GM23248 (cell line): ENCODE results near the gene BRD2. TPM values are rescaled to one million over a fixed set of nuclear protein-coding genes. Genes with fewer than 3 reads are reported as not detected.

Source experiments
- DNase-seq: peaks from one replicate; pipeline ENCODE4 v3.0.0-alpha.2; 2015
- H2AFZ ChIP-seq: fragments of 200-600 bp; sonication (generic); 2 replicates; pipeline ENCODE4 v1.6.1; 2016; ENCODE audit warnings: antibody characterized with exemption
- H3F3A ChIP-seq: fragments of 200-600 bp; sonication (generic); 2 replicates; pipeline ENCODE4 v1.6.1; 2016; ENCODE audit warnings: mild to moderate bottlenecking, antibody characterized with exemption, mixed run types; ENCODE audit not compliant: insufficient read depth
- H3K27ac ChIP-seq: fragments of 200-600 bp; sonication (generic); 2 replicates; pipeline ENCODE4 v1.5.1; 2016; ENCODE audit warnings: mild to moderate bottlenecking
- H3K27me3 ChIP-seq: fragments of 200-600 bp; sonication (generic); replicated peaks from 2 replicates; pipeline ENCODE4 v1.6.1; 2016; ENCODE audit warnings: mild to moderate bottlenecking; ENCODE audit not compliant: insufficient read depth
- H3K36me3 ChIP-seq: fragments of 200-600 bp; sonication (generic); 2 replicates; pipeline ENCODE4 v1.6.1; 2016; ENCODE audit warnings: low read depth, mild to moderate bottlenecking
- H3K4me1 ChIP-seq: fragments of 200-600 bp; sonication (generic); 2 replicates; pipeline ENCODE4 v1.6.1; 2016; ENCODE audit warnings: mild to moderate bottlenecking; ENCODE audit not compliant: insufficient read depth
- H3K4me2 ChIP-seq: fragments of 200-600 bp; sonication (generic); one replicate; pipeline ENCODE4 v1.6.1; 2016; ENCODE audit warnings: mild to moderate bottlenecking; ENCODE audit not compliant: unreplicated experiment
- H3K4me3 ChIP-seq: fragments of 200-600 bp; sonication (generic); 2 replicates; pipeline ENCODE4 v1.5.1; 2016; ENCODE audit warnings: mild to moderate bottlenecking
- H3K79me2 ChIP-seq: fragments of 200-600 bp; sonication (generic); 2 replicates; pipeline ENCODE4 v1.6.1; 2016; ENCODE audit warnings: mild to moderate bottlenecking; ENCODE audit not compliant: insufficient read depth
- H3K9ac ChIP-seq: fragments of 200-600 bp; sonication (generic); 2 replicates; pipeline ENCODE4 v1.6.1; 2016; ENCODE audit warnings: mild to moderate bottlenecking
- H3K9me2 ChIP-seq: fragments of 200-600 bp; sonication (generic); 2 replicates; pipeline ENCODE4 v1.6.1; 2016; ENCODE audit warnings: mixed run types, mild to moderate bottlenecking, moderate library complexity; ENCODE audit not compliant: insufficient read depth
- H3K9me3 ChIP-seq: fragments of 200-600 bp; sonication (generic); one replicate; pipeline ENCODE4 v1.6.1; 2017; ENCODE audit warnings: low read depth
- H4K20me1 ChIP-seq: fragments of 200-600 bp; sonication (generic); 2 replicates; pipeline ENCODE4 v1.6.0; 2016; ENCODE audit not compliant: insufficient read depth
- EZH2 ChIP-seq: fragments of 200-600 bp; sonication (generic); IDR thresholded peaks from 2 replicates; pipeline ENCODE4 v1.6.1; 2018; ENCODE audit warnings: antibody characterized with exemption, mild to moderate bottlenecking; ENCODE audit not compliant: insufficient read depth, poor library complexity, severe bottlenecking
- EZH2phosphoT487 ChIP-seq: fragments of 200-600 bp; sonication (generic); IDR thresholded peaks from 2 replicates; pipeline ENCODE4 v1.6.1; 2018; ENCODE audit warnings: antibody characterized with exemption, moderate library complexity, mild to moderate bottlenecking, low read depth; ENCODE audit not compliant: insufficient read depth
- WGBS, 2 experiments: methylation state at CpG; one replicate each; pipeline ENCODE4 v1.1.6; 2015 to 2017; ENCODE audit warnings: low lambda C conversion rate in 2 of 2, low coverage in 1 of 2; ENCODE audit errors: missing lambda C conversion rate in 2 of 2; 5-methylcytosine and 5-hydroxymethylcytosine counted together
- in situ Hi-C: fragments of 300-500 bp; cut with MboI; formaldehyde crosslinking; loops from 2 replicates; pipeline ENCODE4 v1.15.0; 2020
- polyA plus RNA-seq: library from polyadenylated mRNA; unstranded; fragments of >200 nt; fragmentation: Nextera tagmentation; extraction: Ambion mirVana; gene quantifications from 2 replicates; pipeline ENCODE4 v1.2.1, GENCODE V29; 2016
- total RNA-seq: library from RNA; depleted of rRNA; stranded (reverse); fragments of >200 nt; shearing (Covaris generic); gene quantifications from 2 replicates; pipeline ENCODE4 v1.2.3, GENCODE V29; 2014

Gene BRD2
- total and polyA plus RNA-seq, 2 experiments from 2014 or later, result 85.4 to 105 TPM

- peaks cover 62% of the 10 kb centered on the region for H3F3A ChIP-seq
Observed at GRCh38 chr6:32973144-32974015, 5.0 kb downstream of the BRD2 start.

GRCh38 chr6:32974016-32974333 lies 5.6 kb downstream of the BRD2 start:
- 0 to 1% methylated on average over 4 of the region's 4 CpGs for WGBS, 2 experiments
- in situ Hi-C loops, result no loop called here

More at GRCh38 chr6:32973144-32974015, 5.0 kb downstream of the BRD2 start:
- H3K27me3 ChIP-seq, result no peaks in the 10 kb centered on the region
- in situ Hi-C loops, result no loop called here
- H3K9me3 ChIP-seq, result no peaks in the 10 kb centered on the region
- peak overlapping the region; percentile 67 for H3K27ac ChIP-seq
- peak overlapping the region; percentile 92 for H3K4me3 ChIP-seq
- peaks cover 46% of the 10 kb centered on the region for H4K20me1 ChIP-seq
- peaks cover 10% of the 10 kb centered on the region for H3K4me1 ChIP-seq
- peaks cover 59% of the 10 kb centered on the region for H3K36me3 ChIP-seq
- peak overlapping the region; percentile 92 for H3K9ac ChIP-seq
- peaks cover 63% of the 10 kb centered on the region for H3K79me2 ChIP-seq
- H3K4me2 ChIP-seq, result peak overlapping the region; percentile 87
- H3K9me2 ChIP-seq, result no peaks in the 10 kb centered on the region
- no peak overlapping the region for H2AFZ ChIP-seq
- 0 to 2% methylated on average over 23 of the region's 23 CpGs for WGBS, 2 experiments
- no peak for TF ChIP-seq EZH2
- TF ChIP-seq EZH2phosphoT487, result no peak
- DNase-seq, result peak; percentile 75

GRCh38 chr6:32974541-32975308 lies 6.3 kb downstream of the BRD2 start:
- 0 out of 2 replicates have a peak overlapping the region, but pooled peaks have one; percentile 67 for H3K27ac ChIP-seq
- no peak overlapping the region for H2AFZ ChIP-seq
- H3K4me3 ChIP-seq, result peak overlapping the region; percentile 92
- H3K4me2 ChIP-seq, result peak overlapping the region; percentile 87
- 1% methylated on average over 14 of the region's 14 CpGs for WGBS, 2 experiments
- peaks cover 77% of the 10 kb centered on the region for H3K79me2 ChIP-seq
- H3K9me2 ChIP-seq, result no peaks in the 10 kb centered on the region
- peaks cover 73% of the 10 kb centered on the region for H3K36me3 ChIP-seq
- peaks cover 10% of the 10 kb centered on the region for H3K4me1 ChIP-seq
- in situ Hi-C loops, result no loop called here
- peaks cover 54% of the 10 kb centered on the region for H4K20me1 ChIP-seq
- peak; percentile 39 for DNase-seq
- peaks cover 75% of the 10 kb centered on the region for H3F3A ChIP-seq
- no peak for TF ChIP-seq EZH2
- no peak for TF ChIP-seq EZH2phosphoT487
- no peaks in the 10 kb centered on the region for H3K27me3 ChIP-seq
- peak overlapping the region; percentile 92 for H3K9ac ChIP-seq
- no peaks in the 10 kb centered on the region for H3K9me3 ChIP-seq

More at GRCh38 chr6:32974016-32974333, 5.6 kb downstream of the BRD2 start:
- H3K9me3 ChIP-seq, result no peaks in the 10 kb centered on the region
- H3K27me3 ChIP-seq, result no peaks in the 10 kb centered on the region
- H3K9ac ChIP-seq, result peak overlapping the region; percentile 92
- peaks cover 68% of the 10 kb centered on the region for H3F3A ChIP-seq
- TF ChIP-seq EZH2phosphoT487, result no peak
- TF ChIP-seq EZH2, result no peak
- H3K36me3 ChIP-seq, result peaks cover 65% of the 10 kb centered on the region
- H3K4me2 ChIP-seq, result peak overlapping the region; percentile 87
- H3K27ac ChIP-seq, result peak overlapping the region; percentile 67
- peaks cover 10% of the 10 kb centered on the region for H3K4me1 ChIP-seq
- no peaks in the 10 kb centered on the region for H3K9me2 ChIP-seq
- peaks cover 69% of the 10 kb centered on the region for H3K79me2 ChIP-seq
- H4K20me1 ChIP-seq, result peaks cover 51% of the 10 kb centered on the region
- H2AFZ ChIP-seq, result no peak overlapping the region
- peak; percentile 79 for DNase-seq
- peak overlapping the region; percentile 92 for H3K4me3 ChIP-seq

- H3K27me3 ChIP-seq, result no peaks in the 10 kb centered on the region
- no peaks in the 10 kb centered on the region for H3K9me3 ChIP-seq
- no peak for TF ChIP-seq EZH2phosphoT487
- TF ChIP-seq EZH2, result no peak
- H3K36me3 ChIP-seq, result peaks cover 84% of the 10 kb centered on the region
- H3K27ac ChIP-seq, result peak overlapping the region; percentile 10; the same call in 1 of the 2 replicates
- WGBS, 2 experiments, result 49 to 56% methylated on average over 2 of the region's 2 CpGs
- peaks cover 10% of the 10 kb centered on the region for H3K4me1 ChIP-seq
- H3K4me3 ChIP-seq, result peak overlapping the region; percentile 92
- H3K4me2 ChIP-seq, result peak overlapping the region; percentile 87
- no peak for DNase-seq
- H3F3A ChIP-seq, result peaks cover 87% of the 10 kb centered on the region
- H4K20me1 ChIP-seq, result peaks cover 54% of the 10 kb centered on the region
- H2AFZ ChIP-seq, result no peak overlapping the region
- in situ Hi-C loops, result no loop called here
- no peaks in the 10 kb centered on the region for H3K9me2 ChIP-seq
- peaks cover 88% of the 10 kb centered on the region for H3K79me2 ChIP-seq
- peak overlapping the region; percentile 92 for H3K9ac ChIP-seq
Observed at GRCh38 chr6:32975886-32976285, 7.5 kb downstream of the BRD2 start.
